Measurements from ENCODE around the gene UBALD2. TPM values are rescaled to one million over a fixed set of nuclear protein-coding genes. Genes with fewer than 3 reads are reported as not detected.

Gene UBALD2
- polyA plus RNA-seq, 1 donor (not counting 4 experiments of a cell fraction or from before 2014, with no cell fraction given): 33.9 TPM

DNA sequence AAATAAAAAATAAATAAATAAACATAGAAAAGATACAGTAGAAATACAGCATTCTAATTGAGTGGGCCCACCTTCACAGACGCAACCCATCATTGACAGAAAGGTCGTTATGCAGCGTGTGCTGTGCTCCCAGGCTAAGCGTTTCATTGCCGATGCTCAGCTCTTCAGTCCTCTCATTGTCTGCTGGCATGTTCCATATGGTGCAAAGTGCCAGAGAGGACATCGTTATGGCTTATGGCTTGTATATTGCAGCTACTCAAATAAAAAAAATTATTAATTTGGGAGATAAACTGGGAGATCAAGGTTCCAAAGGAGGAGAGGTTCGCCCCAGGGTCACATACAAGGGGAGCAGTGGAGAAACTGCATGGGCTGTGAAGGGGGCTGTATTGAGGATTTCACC is 11.3 kb upstream of the UBALD2 start:
- Histone ChIP-seq H3K9me3 (ENCODE audit: control insufficient read depth, low read depth, low read length) (no peaks in the 10 kb centered on the region), H3K36me3 (ENCODE audit: control insufficient read depth in 2 of 2, extremely low read depth in 1 of 2, insufficient read depth in 2 of 2, low read length in 2 of 2) (no peaks in the 10 kb centered on the region), H3K27me3 (ENCODE audit: control insufficient read depth, extremely low read depth, insufficient read depth, low read length) (no peaks in the 10 kb centered on the region), H3K27ac (ENCODE audit: control insufficient read depth, insufficient read depth, low read length) (no peak overlapping the region), H4K20me1 (ENCODE audit: control insufficient read depth, extremely low read depth, insufficient read depth, low read length) (no peaks in the 10 kb centered on the region), H3K4me1 (ENCODE audit: control insufficient read depth, extremely low read depth, insufficient read depth, low read length) (peaks cover 12% of the 10 kb centered on the region), H3K4me3 (ENCODE audit: control insufficient read depth in 2 of 3, extremely low read depth in 1 of 3, insufficient read depth in 2 of 3, low read depth in 1 of 3, low read length in 3 of 3) (no peak overlapping the region), H3K9me1 (ENCODE audit: control insufficient read depth, extremely low read depth, insufficient read depth, low read length) (no peaks in the 10 kb centered on the region), H3K79me2 (ENCODE audit: control insufficient read depth, insufficient read depth, low read length) (no peaks in the 10 kb centered on the region), H3K9ac (ENCODE audit: control insufficient read depth, extremely low read depth, insufficient read depth, low read length) (no peak overlapping the region), H3K4me2 (ENCODE audit: control insufficient read depth, extremely low read depth, insufficient read depth, low read depth, low read length) (no peak overlapping the region), H2AFZ (ENCODE audit: control insufficient read depth, low read length) (no peak overlapping the region)
- DNase-seq (ENCODE audit: low read depth, low spot score) (no peak), FAIRE-seq (no peak)
- TF ChIP-seq, protein P1, sequence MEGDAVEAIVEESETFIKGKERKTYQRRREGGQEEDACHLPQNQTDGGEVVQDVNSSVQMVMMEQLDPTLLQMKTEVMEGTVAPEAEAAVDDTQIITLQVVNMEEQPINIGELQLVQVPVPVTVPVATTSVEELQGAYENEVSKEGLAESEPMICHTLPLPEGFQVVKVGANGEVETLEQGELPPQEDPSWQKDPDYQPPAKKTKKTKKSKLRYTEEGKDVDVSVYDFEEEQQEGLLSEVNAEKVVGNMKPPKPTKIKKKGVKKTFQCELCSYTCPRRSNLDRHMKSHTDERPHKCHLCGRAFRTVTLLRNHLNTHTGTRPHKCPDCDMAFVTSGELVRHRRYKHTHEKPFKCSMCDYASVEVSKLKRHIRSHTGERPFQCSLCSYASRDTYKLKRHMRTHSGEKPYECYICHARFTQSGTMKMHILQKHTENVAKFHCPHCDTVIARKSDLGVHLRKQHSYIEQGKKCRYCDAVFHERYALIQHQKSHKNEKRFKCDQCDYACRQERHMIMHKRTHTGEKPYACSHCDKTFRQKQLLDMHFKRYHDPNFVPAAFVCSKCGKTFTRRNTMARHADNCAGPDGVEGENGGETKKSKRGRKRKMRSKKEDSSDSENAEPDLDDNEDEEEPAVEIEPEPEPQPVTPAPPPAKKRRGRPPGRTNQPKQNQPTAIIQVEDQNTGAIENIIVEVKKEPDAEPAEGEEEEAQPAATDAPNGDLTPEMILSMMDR (optimal IDR thresholded peaks at IDR 0.05 in 1 of 3, IDR thresholded peaks at IDR 0.05 in 1 of 3, conservative IDR thresholded peaks at IDR 0.05 in 1 of 3; ENCODE audit: extremely low read depth in 1 of 3, insufficient read depth in 2 of 3, low read length in 3 of 3): no peak
- no peak for TF ChIP-seq EZH2 (IDR thresholded peaks at IDR 0.05; ENCODE audit: low read length)
- dilution Hi-C loops (cut with MboI; ENCODE audit: extremely low pct_ligation_motif_present, low sequenced_read_pairs): no loop called here

DNA sequence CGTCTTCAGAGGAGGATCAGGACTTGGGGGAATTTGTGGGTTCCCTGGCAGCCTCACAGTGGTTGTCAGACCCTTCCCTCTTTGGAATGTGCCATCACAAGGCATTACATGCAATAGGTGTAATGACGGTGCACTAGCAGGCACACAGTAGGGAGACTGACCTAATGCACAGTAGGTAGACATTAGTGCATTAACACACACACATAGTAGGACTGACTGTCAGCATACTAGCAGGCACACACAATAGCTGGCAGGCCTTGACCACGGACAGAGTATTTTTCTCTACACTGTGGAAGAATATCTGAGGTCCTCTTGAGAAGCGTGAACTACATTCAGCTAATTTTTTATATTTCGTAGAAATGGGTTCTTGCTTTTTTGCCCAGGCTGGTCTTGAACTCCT is 10.9 kb upstream of the UBALD2 start:
- no peak overlapping the region for H3K27ac ChIP-seq (ENCODE audit: control insufficient read depth, insufficient read depth, low read length)
- no peaks in the 10 kb centered on the region for H3K36me3 ChIP-seq (ENCODE audit: control insufficient read depth in 2 of 2, extremely low read depth in 1 of 2, insufficient read depth in 2 of 2, low read length in 2 of 2)
- TF ChIP-seq EZH2 (IDR thresholded peaks at IDR 0.05; ENCODE audit: low read length): no peak
- TF ChIP-seq, protein P1 (optimal IDR thresholded peaks at IDR 0.05 in 1 of 3, IDR thresholded peaks at IDR 0.05 in 1 of 3, conservative IDR thresholded peaks at IDR 0.05 in 1 of 3; ENCODE audit: extremely low read depth in 1 of 3, insufficient read depth in 2 of 3, low read length in 3 of 3): no peak
- no peak overlapping the region for H3K4me3 ChIP-seq (ENCODE audit: control insufficient read depth in 2 of 3, extremely low read depth in 1 of 3, insufficient read depth in 2 of 3, low read depth in 1 of 3, low read length in 3 of 3)
- H3K79me2 ChIP-seq (ENCODE audit: control insufficient read depth, insufficient read depth, low read length): no peaks in the 10 kb centered on the region
- DNase-seq (ENCODE audit: low read depth, low spot score) (no peak), FAIRE-seq (no peak)
- no peaks in the 10 kb centered on the region for H3K27me3 ChIP-seq (ENCODE audit: control insufficient read depth, extremely low read depth, insufficient read depth, low read length)
- no peak overlapping the region for H2AFZ ChIP-seq (ENCODE audit: control insufficient read depth, low read length)
- H3K9me1 ChIP-seq (ENCODE audit: control insufficient read depth, extremely low read depth, insufficient read depth, low read length): no peaks in the 10 kb centered on the region
- H3K9me3 ChIP-seq (ENCODE audit: control insufficient read depth, low read depth, low read length): no peaks in the 10 kb centered on the region
- H3K4me1 ChIP-seq (ENCODE audit: control insufficient read depth, extremely low read depth, insufficient read depth, low read length): peaks cover 12% of the 10 kb centered on the region
- H4K20me1 ChIP-seq (ENCODE audit: control insufficient read depth, extremely low read depth, insufficient read depth, low read length): no peaks in the 10 kb centered on the region
- H3K9ac ChIP-seq (ENCODE audit: control insufficient read depth, extremely low read depth, insufficient read depth, low read length): no peak overlapping the region
- no peak overlapping the region for H3K4me2 ChIP-seq (ENCODE audit: control insufficient read depth, extremely low read depth, insufficient read depth, low read depth, low read length)
- dilution Hi-C loops (cut with MboI; ENCODE audit: extremely low pct_ligation_motif_present, low sequenced_read_pairs): no loop called here

All from keratinocyte (primary cell).